Loucy (cell line): Measurements from ENCODE around the gene C22orf39.
"Not testable (repeated sequence)": the region's sequence is repeated elsewhere in the genome, so short reads cannot be mapped to it uniquely, and the experiment has no call there.

Source experiments
- H2AFZ ChIP-seq: fragments of 200-600 bp; sonication (generic); 2 replicates; pipeline ENCODE4 v1.6.0; 2016; ENCODE audit warnings: antibody characterized with exemption, mild to moderate bottlenecking, low read length, moderate library complexity
- H3F3A ChIP-seq: fragments of 200-600 bp; 2 replicates; pipeline ENCODE4 v1.6.0; 2016; ENCODE audit warnings: antibody characterized with exemption, low read depth, mild to moderate bottlenecking
- H3K27me3 ChIP-seq: fragments of 200-600 bp; sonication (generic); 2 replicates; pipeline ENCODE4 v1.6.1; 2014; ENCODE audit warnings: low read length, mild to moderate bottlenecking; ENCODE audit not compliant: insufficient read depth, poor library complexity, severe bottlenecking
- H3K36me3 ChIP-seq: fragments of 200-600 bp; sonication (generic); 2 replicates; pipeline ENCODE4 v1.6.1; 2016; ENCODE audit warnings: low read length; ENCODE audit not compliant: insufficient read depth
- H3K4me1 ChIP-seq: fragments of 200-600 bp; sonication (generic); 2 replicates; pipeline ENCODE4 v1.5.1; 2014; ENCODE audit warnings: low read length, mild to moderate bottlenecking; ENCODE audit not compliant: insufficient read depth, poor library complexity, severe bottlenecking
- H3K4me2 ChIP-seq: fragments of 200-600 bp; sonication (generic); 2 replicates; pipeline ENCODE4 v1.6.0; 2014; ENCODE audit warnings: antibody characterized with exemption, low read length, low read depth, mild to moderate bottlenecking; ENCODE audit not compliant: poor library complexity, severe bottlenecking
- H3K4me3 ChIP-seq: fragments of 200-600 bp; sonication (generic); 2 replicates; pipeline ENCODE4 v1.5.1; 2014; ENCODE audit warnings: low read length, mild to moderate bottlenecking, mixed read lengths; ENCODE audit not compliant: poor library complexity, severe bottlenecking
- H3K79me2 ChIP-seq: fragments of 200-600 bp; sonication (generic); 2 replicates; pipeline ENCODE4 v1.6.1; 2014; ENCODE audit warnings: low read length; ENCODE audit not compliant: insufficient read depth
- H3K9ac ChIP-seq: fragments of 200-600 bp; sonication (generic); 2 replicates; pipeline ENCODE4 v1.6.0; 2014; ENCODE audit warnings: mild to moderate bottlenecking, low read depth, low read length, moderate library complexity; ENCODE audit not compliant: poor library complexity, severe bottlenecking
- H3K9me2 ChIP-seq: fragments of 200-600 bp; sonication (generic); replicated peaks from 2 replicates; pipeline ENCODE4 v1.6.1; 2016; ENCODE audit warnings: low read depth, low read length, mixed read lengths
- H3K9me3 ChIP-seq: fragments of 200-600 bp; sonication (generic); 2 replicates; pipeline ENCODE4 v1.6.1; 2014; ENCODE audit warnings: mild to moderate bottlenecking, antibody characterized with exemption, low read length, low read depth; ENCODE audit not compliant: insufficient read depth
- H4K20me1 ChIP-seq: fragments of 200-600 bp; sonication (generic); 2 replicates; pipeline ENCODE4 v1.6.0; 2014; ENCODE audit warnings: antibody characterized with exemption, low read length, mild to moderate bottlenecking; ENCODE audit not compliant: insufficient read depth, poor library complexity, severe bottlenecking
- CTCF ChIP-seq: fragments of 200-600 bp; sonication (generic); conservative IDR thresholded peaks from 2 replicates; pipeline ENCODE4 v1.5.1; 2014; ENCODE audit warnings: mild to moderate bottlenecking, antibody characterized with exemption, low read length
- EZH2phosphoT487 ChIP-seq: fragments of 200-600 bp; IDR thresholded peaks from 2 replicates; pipeline ENCODE4 v1.6.1; 2018; ENCODE audit warnings: antibody characterized with exemption, mild to moderate bottlenecking, moderate library complexity, borderline replicate concordance

Gene C22orf39

GRCh38 chr22:19448739-19449421 is 1.4 kb upstream of the C22orf39 start:
- TF ChIP-seq CTCF: no peak
- TF ChIP-seq EZH2phosphoT487: no peak
- Histone ChIP-seq H3K27me3 (no peaks in the 10 kb centered on the region), H3K79me2 (peaks cover 53% of the 10 kb centered on the region), H3K4me2 (peak overlapping the region; percentile 77), H3K9me2 (no peaks in the 10 kb centered on the region), H3K9me3 (no peaks in the 10 kb centered on the region), H3K36me3 (peaks cover 16% of the 10 kb centered on the region; the same call in 1 of the 2 replicates), H3K4me1 (peaks cover 31% of the 10 kb centered on the region), H2AFZ (no peak overlapping the region), H4K20me1 (peaks cover 20% of the 10 kb centered on the region), H3K9ac (peak overlapping the region; percentile 83), H3K4me3 (peak overlapping the region; percentile 84), H3F3A (no peaks in the 10 kb centered on the region)

- peaks cover 13% of the 10 kb centered on the region; the same call in 1 of the 2 replicates for H3K36me3 ChIP-seq
Measured at GRCh38 chr22:19448076-19448607, 631 bp upstream of the C22orf39 start.

GRCh38 chr22:19446603-19447329 is 745 bp downstream of the C22orf39 start:
- Histone ChIP-seq H3K79me2 (peaks cover 74% of the 10 kb centered on the region), H3K27me3 (no peaks in the 10 kb centered on the region), H3K36me3 (peaks cover 8% of the 10 kb centered on the region; the same call in 1 of the 2 replicates), H3K9me3 (no peaks in the 10 kb centered on the region), H2AFZ (peak overlapping the region; percentile 75), H3K9ac (peak overlapping the region; percentile 83), H3K4me1 (peaks cover 36% of the 10 kb centered on the region), H4K20me1 (peaks cover 30% of the 10 kb centered on the region), H3F3A (no peaks in the 10 kb centered on the region), H3K4me3 (peak overlapping the region; percentile 84), H3K4me2 (peak overlapping the region; percentile 80), H3K9me2 (no peaks in the 10 kb centered on the region)
- no peak for TF ChIP-seq CTCF
- TF ChIP-seq EZH2phosphoT487: no peak

More at GRCh38 chr22:19448076-19448607, 631 bp upstream of the C22orf39 start:
- TF ChIP-seq EZH2phosphoT487 (no peak), CTCF (no peak)
- H4K20me1 ChIP-seq: peaks cover 27% of the 10 kb centered on the region
- H3K79me2 ChIP-seq: peaks cover 60% of the 10 kb centered on the region
- peak overlapping the region; percentile 83 for H3K9ac ChIP-seq
- H3K4me1 ChIP-seq: peaks cover 36% of the 10 kb centered on the region
- no peaks in the 10 kb centered on the region for H3K9me2 ChIP-seq
- no peaks in the 10 kb centered on the region for H3K9me3 ChIP-seq
- H3K27me3 ChIP-seq: no peaks in the 10 kb centered on the region
- peak overlapping the region; percentile 84 for H3K4me3 ChIP-seq
- peak overlapping the region; percentile 77 for H3K4me2 ChIP-seq
- H2AFZ ChIP-seq: peak overlapping the region; percentile 93
- H3F3A ChIP-seq: no peaks in the 10 kb centered on the region

GRCh38 chr22:19445279-19445982 is 2.1 kb downstream of the C22orf39 start:
- peaks cover 36% of the 10 kb centered on the region for H3K4me1 ChIP-seq
- not testable (repeated sequence) for H3K9me3 ChIP-seq, H3K27me3 ChIP-seq, H2AFZ ChIP-seq, H3K9me2 ChIP-seq, H3F3A ChIP-seq, H3K36me3 ChIP-seq
- peak overlapping the region; percentile 80 for H3K4me2 ChIP-seq
- peak overlapping the region; percentile 84 for H3K4me3 ChIP-seq
- peak overlapping the region; percentile 9 for H3K9ac ChIP-seq
- H4K20me1 ChIP-seq: peaks cover 33% of the 10 kb centered on the region
- H3K79me2 ChIP-seq: peaks cover 84% of the 10 kb centered on the region
